ENCODE results near the gene EPHA7.

EPHA7 gene

DNA sequence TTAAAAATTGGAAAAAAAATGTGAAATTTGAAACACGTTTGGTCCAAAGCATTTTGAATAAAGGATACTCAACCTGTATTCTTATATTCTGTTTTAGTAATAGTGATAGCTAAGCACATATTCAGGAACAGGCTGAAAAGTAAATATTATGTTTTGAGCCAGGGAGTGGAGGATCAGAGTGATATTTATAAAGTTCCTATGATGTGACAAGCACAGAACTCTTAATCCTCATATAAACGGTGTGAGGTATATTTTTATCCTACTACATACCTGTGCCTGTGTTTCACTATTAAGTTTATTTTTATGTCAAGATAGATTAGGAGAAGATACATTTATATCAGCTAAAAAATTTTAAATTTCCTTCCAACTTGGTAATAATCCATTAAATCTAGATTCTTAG is 225.5 kb downstream of the EPHA7 start:
- H3K4me1 ChIP-seq (ENCODE audit: control insufficient read depth, insufficient read depth, low read length) = peaks cover 15% of the 10 kb centered on the region
- H3K36me3 ChIP-seq (ENCODE audit: control insufficient read depth in 2 of 2, insufficient read depth in 1 of 2, low read length in 2 of 2) = no peaks in the 10 kb centered on the region
- H3K9me3 ChIP-seq (ENCODE audit: control insufficient read depth, insufficient read depth, low read depth, low read length) = no peaks in the 10 kb centered on the region
- TF ChIP-seq ZNF366 (tag by site-specific recombination; conservative IDR thresholded peaks at IDR 0.05) (no peak), ZNF843 (tag by site-specific recombination; IDR thresholded peaks at IDR 0.05) (no peak), ZNF561 (tag by site-specific recombination; IDR thresholded peaks at IDR 0.05; ENCODE audit: borderline replicate concordance) (no peak), ZNF37A (tag by site-specific recombination; IDR thresholded peaks at IDR 0.05) (no peak), ZNF785 (tag by site-specific recombination; IDR thresholded peaks at IDR 0.05) (no peak), ZNF623 (tag by site-specific recombination; IDR thresholded peaks at IDR 0.05) (no peak), BCL11B (tag by site-specific recombination; IDR thresholded peaks at IDR 0.05; ENCODE audit: low read depth) (no peak), HOXC10 (CRISPR knock-in tag; IDR thresholded peaks at IDR 0.05) (no peak), ZNF629 (tag by site-specific recombination; IDR thresholded peaks at IDR 0.05) (no peak)
- CTCF ChIA-PET = no interaction called here
- POLR2A ChIA-PET = no interaction called here
- no peak overlapping the region for H3K4me3 ChIP-seq (ENCODE audit: low read depth, low read length)
- H3K27ac ChIP-seq (ENCODE audit: extremely low read depth, low read depth, low read length) = no peak overlapping the region
